ENCODE data around the gene APOL4.

GRCh38 chr22:36206255-36206654 lies 4.6 kb upstream of the APOL4 start:
- no peak for TF ChIP-seq CTCF (IDR thresholded peaks at IDR 0.05)
- TF ChIP-seq POLR2A (IDR thresholded peaks at IDR 0.05): no peak
